GM12891 (cell line): ENCODE data around the gene TRAF3.

Experiments used
- DNase-seq: peaks from one replicate; pipeline ENCODE4 v3.0.0; 2011; ENCODE audit warnings: low spot score; ENCODE audit not compliant: insufficient read length
- FAIRE-seq: peaks from 2 replicates; lab custom pipeline; 2011; peaks lifted over from hg19 to GRCh38; lab: Jason Lieb, UNC
- PAX5 ChIP-seq: IDR thresholded peaks from 2 replicates; pipeline ENCODE4 v1.6.1; 2011; ENCODE audit warnings: low read length, moderate library complexity, mild to moderate bottlenecking; ENCODE audit not compliant: insufficient read depth, severe bottlenecking
- POLR2A ChIP-seq: IDR thresholded peaks from 2 replicates; pipeline ENCODE4 v1.6.1; 2011; ENCODE audit warnings: low read depth, low read length, control low read depth
- POLR2AphosphoS5 ChIP-seq: IDR thresholded peaks from 2 replicates; pipeline ENCODE4 v1.6.1; 2011; ENCODE audit warnings: low read depth, low read length, control low read depth
- POU2F2 ChIP-seq: IDR thresholded peaks from 2 replicates; pipeline ENCODE4 v1.6.1; 2011; ENCODE audit warnings: low read depth, mild to moderate bottlenecking, control low read depth, low read length, moderate library complexity
- SPI1 ChIP-seq: IDR thresholded peaks from 2 replicates; pipeline ENCODE4 v1.6.1; 2011; ENCODE audit warnings: low read depth, low read length, control low read depth
- TAF1 ChIP-seq: IDR thresholded peaks from 2 replicates; pipeline ENCODE4 v1.6.1; 2011; ENCODE audit warnings: low read depth, low read length, control low read depth

TRAF3 gene

GRCh38 chr14:102943454-102943853 is 166.2 kb downstream of the TRAF3 start:
- FAIRE-seq (no peak), DNase-seq (no peak)
- TF ChIP-seq PAX5 (no peak), POU2F2 (no peak), POLR2A (no peak), TAF1 (no peak), SPI1 (no peak), POLR2AphosphoS5 (no peak)

GRCh38 chr14:102943979-102944378 is 166.7 kb downstream of the TRAF3 start:
- DNase-seq = no peak
- no peak for TF ChIP-seq POLR2AphosphoS5
- no peak for TF ChIP-seq PAX5
- TF ChIP-seq SPI1 = no peak
- TF ChIP-seq TAF1 = no peak
- no peak for TF ChIP-seq POU2F2
- TF ChIP-seq POLR2A = no peak
- FAIRE-seq = no peak

- FAIRE-seq = no peak
- TF ChIP-seq POU2F2 (no peak), POLR2AphosphoS5 (no peak), TAF1 (no peak), POLR2A (no peak), PAX5 (no peak)
- DNase-seq = no peak
Observed at GRCh38 chr14:102944448-102945330, 167.4 kb downstream of the TRAF3 start.

GRCh38 chr14:102945346-102946130 is 168.3 kb downstream of the TRAF3 start:
- FAIRE-seq (no peak), DNase-seq (no peak)
- TF ChIP-seq POLR2A = no peak
- no peak for TF ChIP-seq POU2F2
- TF ChIP-seq TAF1 = no peak
- TF ChIP-seq SPI1 = no peak
- no peak for TF ChIP-seq PAX5
- TF ChIP-seq POLR2AphosphoS5 = no peak

- FAIRE-seq (no peak), DNase-seq (no peak)
- TF ChIP-seq SPI1 (no peak), POLR2AphosphoS5 (no peak), TAF1 (no peak), POU2F2 (no peak), POLR2A (no peak), PAX5 (no peak)
Observed at GRCh38 chr14:102947321-102948103, 170.3 kb downstream of the TRAF3 start.

GRCh38 chr14:102948698-102949061 is 171.4 kb downstream of the TRAF3 start:
- no peak for DNase-seq
- TF ChIP-seq POLR2AphosphoS5 (no peak), POU2F2 (no peak), SPI1 (no peak), TAF1 (no peak), POLR2A (no peak)
- FAIRE-seq = no peak

- DNase-seq = no peak
- TF ChIP-seq SPI1 = peak; percentile 83
- TF ChIP-seq POLR2A = no peak
- no peak for TF ChIP-seq PAX5
- no peak for TF ChIP-seq POLR2AphosphoS5
- peak; percentile 96 for FAIRE-seq
Observed at GRCh38 chr14:102949062-102949800, 172.0 kb downstream of the TRAF3 start.

GRCh38 chr14:102949801-102950451 is 172.7 kb downstream of the TRAF3 start:
- DNase-seq (no peak), FAIRE-seq (peak; percentile 9)
- TF ChIP-seq POLR2A (no peak), TAF1 (no peak), SPI1 (no peak), POLR2AphosphoS5 (no peak), POU2F2 (no peak), PAX5 (no peak)
